H1 (cell line): Measurements from ENCODE around the gene ARNT2. TPM values are rescaled to one million over a fixed set of nuclear protein-coding genes. Genes with fewer than 3 reads are reported as not detected.

Source experiments
- CTCF ChIA-PET: fragments of 300-600 bp; sonication (Branson Sonifier 250); formaldehyde crosslinking; loops from one replicate; lab custom pipeline; 2021; ENCODE audit not compliant: partially characterized antibody; lab: Charles Lee
- POLR2A ChIA-PET: fragments of 300-600 bp; sonication (Branson Sonifier 250); formaldehyde crosslinking; loops from one replicate; lab custom pipeline; 2021; ENCODE audit warnings: inconsistent platforms; ENCODE audit not compliant: partially characterized antibody; lab: Charles Lee
- DNase-seq, 2 experiments: peaks; one replicate each; pipeline versions ENCODE4 v3.0.0 to v3.0.0-alpha.2; 2010 to 2022; ENCODE audit warnings: low spot score in 2 of 2, low read depth in 1 of 2, mixed read lengths in 1 of 2
- FAIRE-seq: peaks from 2 replicates; lab custom pipeline; 2011; peaks lifted over from hg19 to GRCh38; lab: Jason Lieb, UNC
- H2AFZ ChIP-seq: 2 replicates; pipeline ENCODE4 v1.8.1; 2012; ENCODE audit warnings: low read length, inconsistent platforms
- H2AK5ac ChIP-seq: 2 replicates; pipeline ENCODE4 v1.6.1; 2013; ENCODE audit warnings: low read depth, low read length
- H2BK120ac ChIP-seq: replicated peaks from 2 replicates; pipeline ENCODE3; 2013; ENCODE audit warnings: low read depth, low read length, inconsistent platforms
- H2BK12ac ChIP-seq: 2 replicates; pipeline ENCODE4 v1.6.1; 2013; ENCODE audit warnings: low read depth, low read length
- H2BK15ac ChIP-seq: 2 replicates; pipeline ENCODE4 v1.6.1; 2013; ENCODE audit warnings: low read length
- H2BK20ac ChIP-seq: 2 replicates; pipeline ENCODE4 v1.6.1; 2013; ENCODE audit warnings: low read length
- H2BK5ac ChIP-seq: 2 replicates; pipeline ENCODE4 v1.6.1; 2013; ENCODE audit warnings: low read depth, low read length
- H3K14ac ChIP-seq: 2 replicates; pipeline ENCODE4 v1.6.1; 2013; ENCODE audit warnings: inconsistent platforms; ENCODE audit not compliant: insufficient read length
- H3K18ac ChIP-seq: 2 replicates; pipeline ENCODE4 v1.6.1; 2013; ENCODE audit warnings: low read length; ENCODE audit errors: extremely low read depth
- H3K23ac ChIP-seq: 2 replicates; pipeline ENCODE4 v1.6.1; 2013; ENCODE audit warnings: inconsistent platforms; ENCODE audit not compliant: insufficient read length
- H3K23me2 ChIP-seq: 2 replicates; pipeline ENCODE4 v1.6.1; 2013; ENCODE audit warnings: low read depth, low read length
- H3K27ac ChIP-seq: 2 replicates; pipeline ENCODE4 v1.6.1; 2011; ENCODE audit warnings: low read depth, low read length, inconsistent platforms
- H3K27me3 ChIP-seq, 4 experiments: replicated peaks in 1 of 4; 1 replicate in 1 of 4; 2 replicates in 3 of 4; pipeline versions ENCODE4 v1.6.1 to v1.8.1; 2011 to 2013; ENCODE audit warnings: low read length in 3 of 4, mild to moderate bottlenecking in 3 of 4, inconsistent platforms in 2 of 4, mixed read lengths in 2 of 4, moderate library complexity in 1 of 4; ENCODE audit not compliant: control insufficient read depth in 3 of 4, insufficient read depth in 3 of 4; ENCODE audit errors: extremely low read depth in 1 of 4
- H3K36me3 ChIP-seq, 4 experiments: 2 replicates each; pipeline versions ENCODE4 v1.6.1 to v1.8.1; 2011 to 2013; ENCODE audit warnings: mild to moderate bottlenecking in 4 of 4, low read length in 3 of 4, moderate library complexity in 2 of 4, control low read depth in 1 of 4, inconsistent platforms in 1 of 4; ENCODE audit not compliant: insufficient read depth in 4 of 4, control insufficient read depth in 2 of 4
- H3K4ac ChIP-seq: replicated peaks from 2 replicates; pipeline ENCODE3; 2013; ENCODE audit warnings: low read length, low read depth, mixed read lengths, inconsistent platforms; ENCODE audit not compliant: insufficient read length
- H3K4me1 ChIP-seq, 4 experiments: replicated peaks in 1 of 4; 1 replicate in 1 of 4; 2 replicates in 3 of 4; pipeline versions ENCODE4 v1.6.1 to v1.8.1; 2011 to 2013; ENCODE audit warnings: low read length in 3 of 4, inconsistent platforms in 2 of 4, mixed read lengths in 1 of 4; ENCODE audit not compliant: insufficient read depth in 4 of 4, control insufficient read depth in 3 of 4
- H3K4me2 ChIP-seq, 2 experiments: 2 replicates each; pipeline versions ENCODE4 v1.6.1 to v1.8.1; 2011 to 2013; ENCODE audit warnings: low read depth in 2 of 2, low read length in 2 of 2, control low read depth in 1 of 2, inconsistent platforms in 1 of 2, mild to moderate bottlenecking in 1 of 2; ENCODE audit not compliant: insufficient read depth in 1 of 2
- H3K4me3 ChIP-seq, 4 experiments: fragments of 200-600, 300-600 bp in 1 of 4; sonication (generic), shearing (Covaris generic), sonication (Bioruptor Twin) in 1 of 4; 2 replicates each; pipeline versions ENCODE4 v1.5.1 to v1.8.1; 2011 to 2016; ENCODE audit warnings: low read length in 4 of 4, low read depth in 3 of 4, control low read depth in 2 of 4, inconsistent platforms in 2 of 4, mild to moderate bottlenecking in 2 of 4, mixed read lengths in 1 of 4, moderate library complexity in 1 of 4; ENCODE audit not compliant: insufficient read depth in 2 of 4; ENCODE audit errors: extremely low read depth in 1 of 4
- H3K56ac ChIP-seq: replicated peaks from 2 replicates; pipeline ENCODE3; 2013; ENCODE audit warnings: low read depth, mild to moderate bottlenecking, mixed read lengths, low read length, inconsistent platforms; ENCODE audit not compliant: insufficient read length
- H3K79me1 ChIP-seq: 2 replicates; pipeline ENCODE4 v1.6.1; 2013; ENCODE audit warnings: low read depth, low read length, control low read depth
- H3K79me2 ChIP-seq, 2 experiments: 2 replicates each; pipeline versions ENCODE4 v1.6.1 to v1.8.1; 2012 to 2013; ENCODE audit warnings: low read length in 2 of 2, mild to moderate bottlenecking in 2 of 2, inconsistent platforms in 1 of 2; ENCODE audit not compliant: insufficient read depth in 2 of 2, control insufficient read depth in 1 of 2
- H3K9ac ChIP-seq, 4 experiments: replicated peaks in 1 of 4; 1 replicate in 1 of 4; 2 replicates in 3 of 4; pipeline versions ENCODE4 v1.6.1 to v1.8.1; 2011 to 2013; ENCODE audit warnings: low read depth in 3 of 4, low read length in 3 of 4, control low read depth in 2 of 4, mild to moderate bottlenecking in 2 of 4, moderate library complexity in 2 of 4, inconsistent platforms in 1 of 4; ENCODE audit errors: extremely low read depth in 1 of 4
- H3K9me3 ChIP-seq, 2 experiments: 2 replicates each; pipeline versions ENCODE4 v1.6.1 to v1.8.1; 2012 to 2013; ENCODE audit warnings: mild to moderate bottlenecking in 2 of 2, moderate library complexity in 2 of 2, control low read depth in 1 of 2, inconsistent platforms in 1 of 2, low read depth in 1 of 2, low read length in 1 of 2, mixed read lengths in 1 of 2; ENCODE audit not compliant: insufficient read depth in 2 of 2
- H4K20me1 ChIP-seq, 2 experiments: replicated peaks in 1 of 2; 2 replicates each; pipeline versions ENCODE3 to v1.8.1; 2011 to 2013; ENCODE audit warnings: inconsistent platforms in 2 of 2, low read length in 2 of 2, mild to moderate bottlenecking in 1 of 2; ENCODE audit not compliant: insufficient read depth in 2 of 2, control insufficient read depth in 1 of 2
- H4K5ac ChIP-seq: 2 replicates; pipeline ENCODE4 v1.6.1; 2013; ENCODE audit warnings: low read length, low read depth, mixed read lengths, inconsistent platforms; ENCODE audit not compliant: insufficient read length
- H4K8ac ChIP-seq: 2 replicates; pipeline ENCODE4 v1.8.0; 2013; ENCODE audit warnings: mild to moderate bottlenecking, moderate library complexity, low read length, inconsistent platforms; ENCODE audit not compliant: insufficient read depth; ENCODE audit errors: extremely low read depth
- H4K91ac ChIP-seq: replicated peaks from 2 replicates; pipeline ENCODE3; 2013; ENCODE audit warnings: low read length, mixed read lengths, inconsistent platforms; ENCODE audit not compliant: insufficient read length
- ASH2L ChIP-seq: fragments of 200-600, 300-600 bp; sonication (generic); IDR thresholded peaks from one replicate; pipeline ENCODE4 v1.7.1; 2017; ENCODE audit warnings: low read length
- BACH1 ChIP-seq: IDR thresholded peaks from 2 replicates; pipeline ENCODE4 v1.6.1; 2012; ENCODE audit warnings: low read length, improper control_type of control experiment
- CBX5 ChIP-seq: fragments of 300-800, 300-1000 bp; sonication (generic); IDR thresholded peaks from 2 replicates; pipeline ENCODE4 v1.7.1; 2016; ENCODE audit warnings: antibody characterized with exemption, low read length, low read depth
- KDM4A ChIP-seq: IDR thresholded peaks from one replicate; pipeline ENCODE4 v1.7.1; 2012; ENCODE audit warnings: low read depth, mild to moderate bottlenecking, moderate library complexity, low read length, inconsistent platforms; ENCODE audit not compliant: severe bottlenecking
- POU5F1 ChIP-seq: IDR thresholded peaks from 2 replicates; pipeline ENCODE4 v1.6.1; 2011; ENCODE audit warnings: low read depth, mild to moderate bottlenecking, low read length, moderate library complexity
- RAD21 ChIP-seq, 2 experiments: IDR thresholded peaks in 1 of 2; conservative IDR thresholded peaks in 1 of 2; 2 replicates each; pipeline ENCODE4 v1.6.1; 2011; ENCODE audit warnings: low read depth in 2 of 2, low read length in 2 of 2, improper control_type of control experiment in 1 of 2, inconsistent platforms in 1 of 2, mild to moderate bottlenecking in 1 of 2, moderate library complexity in 1 of 2
- SRF ChIP-seq: IDR thresholded peaks from 2 replicates; pipeline ENCODE4 v1.6.1; 2011; ENCODE audit warnings: mild to moderate bottlenecking, low read depth, low read length, moderate library complexity
- TCF12 ChIP-seq: IDR thresholded peaks from 2 replicates; pipeline ENCODE4 v1.6.1; 2011; ENCODE audit warnings: low read depth, mild to moderate bottlenecking, low read length
- WGBS, 2 experiments: shearing (Covaris generic) in 1 of 2; methylation state at CpG; one replicate each; pipeline versions ENCODE4 v1.1.6 to v1.1.7; 2013 to 2015; ENCODE audit warnings: low lambda C conversion rate in 2 of 2, mixed read lengths in 2 of 2, inconsistent platforms in 1 of 2, low coverage in 1 of 2, missing lambda C conversion rate in 1 of 2; ENCODE audit not compliant: insufficient replicate concordance in 2 of 2, insufficient coverage in 1 of 2, insufficient read length in 1 of 2; ENCODE audit errors: extremely low coverage in 1 of 2, missing lambda C conversion rate in 1 of 2; 5-methylcytosine and 5-hydroxymethylcytosine counted together
- polyA plus RNA-seq, 7 experiments: library from polyadenylated mRNA; depleted of rRNA in 3 of 7; stranded (reverse) in 5 of 7; unstranded in 2 of 7; fragments of >200 nt in 5 of 7; fragments of 200-250 nt in 2 of 7; gene quantifications; 1 replicate in 5 of 7; 2 replicates in 1 of 7; 4 replicates in 1 of 7; pipeline versions ENCODE4 v1.2.1 to v1.2.3, GENCODE V29; 2011 to 2013; ENCODE audit warnings: missing spikeins in 2 of 7, mixed read lengths in 2 of 7
- total RNA-seq: library from RNA; stranded (reverse); fragmentation: NEBNext Ultra II Directional; extraction: Animal tissue kit (Norgen Biotek cat#: 25700); gene quantifications from 2 replicates; pipeline ENCODE4 v1.2.1, GENCODE V29; 2021
- TF ChIP-seq, protein P1 (sequence below), 3 experiments: IDR thresholded peaks; 1 replicate in 2 of 3; 2 replicates in 1 of 3; pipeline versions ENCODE4 v1.5.1 to v1.6.1; 2011; ENCODE audit warnings: low read length in 3 of 3, mild to moderate bottlenecking in 3 of 3, inconsistent platforms in 2 of 3, low read depth in 1 of 3, moderate library complexity in 1 of 3; ENCODE audit not compliant: insufficient read depth in 1 of 3; ENCODE audit errors: control extremely low read depth in 1 of 3
- TF ChIP-seq, protein P2 (sequence below): IDR thresholded peaks from 2 replicates; pipeline ENCODE4 v1.6.1; 2011; ENCODE audit warnings: low read depth, mild to moderate bottlenecking, low read length; ENCODE audit not compliant: insufficient read depth

The ARNT2 gene
- total and polyA plus RNA-seq, 2 of the 8 experiments (the other 6 are each of a cell fraction or from before 2014, with no cell fraction given): 9.5 to 14.6 TPM

DNA sequence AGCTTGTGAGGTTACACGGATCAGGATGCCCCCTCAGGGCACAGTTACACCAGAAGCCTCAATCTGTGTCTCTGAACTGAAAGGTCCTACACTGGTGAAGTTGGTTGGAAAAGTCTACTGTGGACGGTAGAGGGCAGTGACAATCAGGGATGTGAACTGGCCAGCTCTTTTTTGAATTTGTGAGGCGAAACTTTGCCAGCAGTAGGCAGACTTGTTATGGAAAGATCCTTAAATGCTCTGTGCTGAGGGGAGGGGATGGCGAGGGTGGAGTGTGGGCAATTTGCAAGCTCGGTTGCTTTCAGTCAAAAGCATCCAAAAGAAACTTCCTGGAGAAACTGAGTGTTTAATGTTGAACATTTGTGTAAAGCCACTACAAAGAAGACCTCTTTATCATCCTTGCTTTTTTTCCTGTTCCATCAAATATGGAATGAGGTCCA lies 163.6 kb downstream of the ARNT2 start:
- Histone ChIP-seq H4K5ac (no peak overlapping the region), H2AFZ (no peak overlapping the region), H3K4me2 (no peak overlapping the region)

More for the DNA sequence above, 163.6 kb downstream of the ARNT2 start:
- ChIA-PET POLR2A (interaction anchor here (1.2 to 2.8 kb wide), 2 partner anchors 10 to 211 kb away, joined by 5 to 9 read pairs; partner anchors contain the start of gene CEMIP), CTCF (interaction anchor here (0.6 to 5.1 kb wide), 60 partner anchors 10 to 1216 kb away, joined by 3 to 133 read pairs (median 4); partner anchors contain the start of genes ABHD17C and CEMIP)
- Histone ChIP-seq H3K4me1 (peaks cover 0 to 13% (median 3%) of the 10 kb centered on the region in 4 experiments; a peak in 4 of 7 replicates), H3K36me3 (no peaks in the 10 kb centered on the region), H3K27me3 (no peaks in the 10 kb centered on the region), H2BK12ac (0 out of 2 replicates have a peak overlapping the region, but pooled peaks have one; percentile 78), H2BK5ac (no peak overlapping the region), H4K20me1 (peaks cover 0 to 2% of the 10 kb centered on the region in 2 experiments), H3K4ac (peak overlapping the region; percentile 2), H3K56ac (no peak overlapping the region), H3K23me2 (no peaks in the 10 kb centered on the region), H3K79me2 (no peaks in the 10 kb centered on the region), H3K79me1 (no peaks in the 10 kb centered on the region), H3K27ac (no peak overlapping the region), H2BK20ac (no peak overlapping the region), H2AK5ac (no peak overlapping the region), H4K8ac (no peak overlapping the region), H4K91ac (no peak overlapping the region), H2BK15ac (no peak overlapping the region), H3K9ac (no peak overlapping the region), H3K4me3 (no peak overlapping the region), H3K9me3 (no peaks in the 10 kb centered on the region), H3K23ac (no peak overlapping the region), H3K18ac (no peak overlapping the region), H2BK120ac (no peak overlapping the region), H3K14ac (no peak overlapping the region)
- TF ChIP-seq CBX5: no peak
- TF ChIP-seq KDM4A: no peak
- TF ChIP-seq RAD21 (IDR thresholded peaks at IDR 0.05 in 1 of 2, conservative IDR thresholded peaks at IDR 0.05 in 1 of 2; ENCODE audit: low read depth in 2 of 2, low read length in 2 of 2): peak; percentile 90 to 93
- no peak for TF ChIP-seq POU5F1
- TF ChIP-seq BACH1: no peak
- TF ChIP-seq TCF12: 0 out of 2 replicates have a peak, but pooled peaks have one; percentile 5
- no peak for TF ChIP-seq SRF
- TF ChIP-seq, protein P1, sequence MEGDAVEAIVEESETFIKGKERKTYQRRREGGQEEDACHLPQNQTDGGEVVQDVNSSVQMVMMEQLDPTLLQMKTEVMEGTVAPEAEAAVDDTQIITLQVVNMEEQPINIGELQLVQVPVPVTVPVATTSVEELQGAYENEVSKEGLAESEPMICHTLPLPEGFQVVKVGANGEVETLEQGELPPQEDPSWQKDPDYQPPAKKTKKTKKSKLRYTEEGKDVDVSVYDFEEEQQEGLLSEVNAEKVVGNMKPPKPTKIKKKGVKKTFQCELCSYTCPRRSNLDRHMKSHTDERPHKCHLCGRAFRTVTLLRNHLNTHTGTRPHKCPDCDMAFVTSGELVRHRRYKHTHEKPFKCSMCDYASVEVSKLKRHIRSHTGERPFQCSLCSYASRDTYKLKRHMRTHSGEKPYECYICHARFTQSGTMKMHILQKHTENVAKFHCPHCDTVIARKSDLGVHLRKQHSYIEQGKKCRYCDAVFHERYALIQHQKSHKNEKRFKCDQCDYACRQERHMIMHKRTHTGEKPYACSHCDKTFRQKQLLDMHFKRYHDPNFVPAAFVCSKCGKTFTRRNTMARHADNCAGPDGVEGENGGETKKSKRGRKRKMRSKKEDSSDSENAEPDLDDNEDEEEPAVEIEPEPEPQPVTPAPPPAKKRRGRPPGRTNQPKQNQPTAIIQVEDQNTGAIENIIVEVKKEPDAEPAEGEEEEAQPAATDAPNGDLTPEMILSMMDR (IDR thresholded peaks at IDR 0.05; ENCODE audit: control extremely low read depth in 1 of 3, insufficient read depth in 1 of 3, low read depth in 1 of 3, low read length in 3 of 3): peak; percentile 30 to 98 (median 91)
- TF ChIP-seq, protein P2, sequence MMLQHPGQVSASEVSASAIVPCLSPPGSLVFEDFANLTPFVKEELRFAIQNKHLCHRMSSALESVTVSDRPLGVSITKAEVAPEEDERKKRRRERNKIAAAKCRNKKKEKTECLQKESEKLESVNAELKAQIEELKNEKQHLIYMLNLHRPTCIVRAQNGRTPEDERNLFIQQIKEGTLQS: no peak
- no peak for TF ChIP-seq ASH2L
- DNase-seq: peak in 1 of 2 experiments; percentile 59
- WGBS, 2 experiments: 6% methylated on average over 5 of the region's 5 CpGs; no CpG with 5 or more reads in 1 of the 2 experiments
- FAIRE-seq: peak; percentile 97
